Measurements from ENCODE around the gene CDC42BPB. TPM values are rescaled to one million over a fixed set of nuclear protein-coding genes. Genes with fewer than 3 reads are reported as not detected.
A peak's percentile ranks its signal among the peaks of the same experiment; 100 is the strongest.

Gene CDC42BPB
- total RNA-seq, 1 experiment from 2014 or later: 103 TPM

DNA sequence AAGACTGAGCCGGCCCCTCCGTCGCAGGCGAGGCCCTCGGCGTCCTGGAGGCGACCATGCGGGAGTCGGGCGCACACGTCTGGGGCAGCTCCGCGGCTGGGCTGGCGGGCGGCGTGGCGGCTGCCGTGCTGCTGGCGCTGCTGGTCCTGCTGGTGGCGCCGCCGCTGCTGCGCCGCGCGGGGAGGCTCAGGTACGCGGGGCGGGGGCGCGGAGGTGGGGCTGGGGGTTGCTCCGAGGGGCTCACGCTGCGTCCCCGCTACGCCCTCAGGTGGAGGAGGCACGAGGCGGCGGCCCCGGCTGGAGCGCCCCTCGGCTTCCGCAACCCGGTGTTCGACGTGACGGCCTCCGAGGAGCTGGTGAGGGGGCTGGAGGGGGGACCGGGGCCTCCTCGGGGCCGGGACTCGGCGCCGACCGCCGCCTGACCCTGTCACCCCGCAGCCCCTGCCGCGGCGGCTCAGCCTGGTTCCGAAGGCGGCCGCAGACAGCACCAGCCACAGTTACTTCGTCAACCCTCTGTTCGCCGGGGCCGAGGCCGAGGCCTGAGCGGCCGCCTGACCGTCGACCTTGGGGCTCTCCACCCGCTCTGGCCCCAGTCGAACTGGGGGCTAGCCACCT lies 127.1 kb downstream of the CDC42BPB start:
- DNase-seq: peak; percentile 67
- H2BK20ac ChIP-seq (ENCODE audit: low read depth, low read length, poor library complexity, severe bottlenecking): no peak overlapping the region

More for the DNA sequence above, 127.1 kb downstream of the CDC42BPB start:
- Histone ChIP-seq H3K14ac (ENCODE audit: insufficient read depth, low read length) (no peak overlapping the region; the same call in 1 of the 2 replicates), H3K4me1 (ENCODE audit: insufficient read depth, low read length) (no peaks in the 10 kb centered on the region), H2AK5ac (ENCODE audit: insufficient read length, low read length) (no peak overlapping the region), H3K9ac (ENCODE audit: extremely low read depth, insufficient read length, low read length) (no peak overlapping the region), H2BK5ac (ENCODE audit: insufficient read length, low read length) (no peak overlapping the region), H3K27ac (ENCODE audit: insufficient read length, low read depth, low read length) (no peak overlapping the region), H3K79me2 (ENCODE audit: insufficient read depth, low read length) (no peaks in the 10 kb centered on the region), H2BK120ac (ENCODE audit: low read depth, low read length, poor library complexity, severe bottlenecking) (no peak overlapping the region), H2BK15ac (ENCODE audit: low read depth, low read length) (no peak overlapping the region), H2AFZ (ENCODE audit: low read length) (no peak overlapping the region), H3K27me3 (ENCODE audit: insufficient read depth, low read length) (peaks cover 12% of the 10 kb centered on the region), H4K91ac (ENCODE audit: insufficient read length, low read depth, low read length) (no peak overlapping the region), H3T11ph (ENCODE audit: low read length) (no peak overlapping the region), H4K8ac (replicated peaks; ENCODE audit: insufficient read length, low read depth, low read length) (no peak overlapping the region), H3K79me1 (ENCODE audit: insufficient read depth, low read depth, low read length, poor library complexity, severe bottlenecking) (no peaks in the 10 kb centered on the region), H3K56ac (ENCODE audit: insufficient read length, low read depth, low read length) (no peak overlapping the region), H4K20me1 (ENCODE audit: control insufficient read depth, insufficient read depth, insufficient read length) (no peaks in the 10 kb centered on the region), H4K5ac (ENCODE audit: insufficient read length, low read depth, low read length) (no peak overlapping the region), H2BK12ac (ENCODE audit: insufficient read length, low read depth, low read length) (no peak overlapping the region), H3K4me2 (ENCODE audit: insufficient read depth, insufficient read length, low read length) (peak overlapping the region; percentile 60), H3K23ac (ENCODE audit: insufficient read length, low read depth, low read length) (no peak overlapping the region), H3K23me2 (ENCODE audit: insufficient read length, low read depth, low read length, poor library complexity, severe bottlenecking) (peaks cover 25% of the 10 kb centered on the region), H3K9me3 (ENCODE audit: control insufficient read depth, low read depth, low read length) (no peaks in the 10 kb centered on the region), H3K18ac (ENCODE audit: insufficient read length, low read depth, low read length) (no peak overlapping the region), H3K4ac (ENCODE audit: low read depth, low read length) (no peak overlapping the region)
- peaks cover 2 to 28% (median 10%) of the 10 kb centered on the region in 3 experiments; a peak in 6 of 7 replicates for H3K36me3 Mint-ChIP-seq (ENCODE audit: insufficient read depth in 1 of 3, low read depth in 3 of 3)
- H3K9me3 Mint-ChIP-seq: no peaks in the 10 kb centered on the region; a peak in 1 of 5 replicates
- H3K4me1 Mint-ChIP-seq: peaks cover 15 to 17% of the 10 kb centered on the region in 2 experiments
- TF ChIP-seq, protein P1, sequence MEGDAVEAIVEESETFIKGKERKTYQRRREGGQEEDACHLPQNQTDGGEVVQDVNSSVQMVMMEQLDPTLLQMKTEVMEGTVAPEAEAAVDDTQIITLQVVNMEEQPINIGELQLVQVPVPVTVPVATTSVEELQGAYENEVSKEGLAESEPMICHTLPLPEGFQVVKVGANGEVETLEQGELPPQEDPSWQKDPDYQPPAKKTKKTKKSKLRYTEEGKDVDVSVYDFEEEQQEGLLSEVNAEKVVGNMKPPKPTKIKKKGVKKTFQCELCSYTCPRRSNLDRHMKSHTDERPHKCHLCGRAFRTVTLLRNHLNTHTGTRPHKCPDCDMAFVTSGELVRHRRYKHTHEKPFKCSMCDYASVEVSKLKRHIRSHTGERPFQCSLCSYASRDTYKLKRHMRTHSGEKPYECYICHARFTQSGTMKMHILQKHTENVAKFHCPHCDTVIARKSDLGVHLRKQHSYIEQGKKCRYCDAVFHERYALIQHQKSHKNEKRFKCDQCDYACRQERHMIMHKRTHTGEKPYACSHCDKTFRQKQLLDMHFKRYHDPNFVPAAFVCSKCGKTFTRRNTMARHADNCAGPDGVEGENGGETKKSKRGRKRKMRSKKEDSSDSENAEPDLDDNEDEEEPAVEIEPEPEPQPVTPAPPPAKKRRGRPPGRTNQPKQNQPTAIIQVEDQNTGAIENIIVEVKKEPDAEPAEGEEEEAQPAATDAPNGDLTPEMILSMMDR (conservative IDR thresholded peaks at IDR 0.05): peak; percentile 39; the same call in 2 of the 3 replicates
- no peak overlapping the region for H3K27ac Mint-ChIP-seq
- no CpG with 5 or more reads among the region's 74 CpGs for WGBS (ENCODE audit: extremely low coverage, insufficient read length, low lambda C conversion rate)
- peaks cover 49% of the 10 kb centered on the region for H3K27me3 Mint-ChIP-seq (ENCODE audit: low read depth)
- H3K4me3 Mint-ChIP-seq: peak overlapping the region in 1 of 2 experiments; percentile 35; a peak in 2 of 5 replicates

All from H9 (cell line).